ENCODE results near the gene SPEM2. TPM values are rescaled to one million over a fixed set of nuclear protein-coding genes. Genes with fewer than 3 reads are reported as not detected.

Gene SPEM2
- polyA plus RNA-seq (2013, experiment 1 of 2), result not detected
- polyA plus RNA-seq (2013, experiment 2 of 2), result not detected

- H2BK120ac ChIP-seq (ENCODE audit: low read depth, low read length), result no peak within 1 kb of the TSS
- peak within 1 kb of the TSS in 1 of 2 experiments; percentile 37 for H3K14ac ChIP-seq (ENCODE audit: low read length in 2 of 2)
- no peak within 1 kb of the TSS for H3K4me2 ChIP-seq (ENCODE audit: low read length, poor library complexity, severe bottlenecking)
- no peaks in the 10 kb centered on the region for H3K79me1 ChIP-seq (replicated peaks; ENCODE audit: low read length, poor library complexity, severe bottlenecking)
- no peak within 1 kb of the TSS for H2AFZ ChIP-seq (ENCODE audit: low read depth, low read length)
- no peaks in the 10 kb centered on the region for H3K9me3 ChIP-seq (ENCODE audit: control insufficient read depth, low read length)
- no peak within 1 kb of the TSS for H2BK5ac ChIP-seq (ENCODE audit: low read depth, low read length, poor library complexity, severe bottlenecking)
- no peak within 1 kb of the TSS for H3K18ac ChIP-seq (ENCODE audit: low read depth in 1 of 2, low read length in 2 of 2)
- no peak within 1 kb of the TSS for H3K4ac ChIP-seq (ENCODE audit: low read depth in 1 of 2, low read length in 2 of 2)
- H3K9ac ChIP-seq (ENCODE audit: low read length), result no peak within 1 kb of the TSS
- no peak within 1 kb of the TSS for H3K27ac ChIP-seq (ENCODE audit: low read length, poor library complexity, severe bottlenecking)
- H3K27me3 ChIP-seq (ENCODE audit: control insufficient read depth in 1 of 2, insufficient read depth in 1 of 2, low read length in 2 of 2), result peaks cover 0 to 8% of the 10 kb centered on the region in 2 experiments
- 87% methylated on average over 6 of the region's 7 CpGs for WGBS
- H4K91ac ChIP-seq (ENCODE audit: low read length), result no peak within 1 kb of the TSS
- H3K36me3 ChIP-seq (ENCODE audit: control insufficient read depth in 1 of 2, insufficient read depth in 2 of 2, low read depth in 1 of 2, low read length in 2 of 2), result no peaks in the 10 kb centered on the region
- no peak within 1 kb of the TSS for H4K8ac ChIP-seq (ENCODE audit: low read length)
- no peak within 1 kb of the TSS for H2BK15ac ChIP-seq (ENCODE audit: low read depth, poor library complexity, severe bottlenecking)
- H2AK5ac ChIP-seq (ENCODE audit: low read length, severe bottlenecking), result no peak within 1 kb of the TSS
- no peak for DNase-seq
- no peak within 1 kb of the TSS for H3K4me3 ChIP-seq (ENCODE audit: insufficient read depth in 1 of 2, low read depth in 1 of 2, low read length in 2 of 2)
- peak within 1 kb of the TSS in 1 of 2 experiments; percentile 26 for H3K23ac ChIP-seq (ENCODE audit: low read length in 2 of 2)
- H3K4me1 ChIP-seq (ENCODE audit: control insufficient read depth, insufficient read depth, low read depth, low read length), result no peaks in the 10 kb centered on the region
- no peak within 1 kb of the TSS for H2BK12ac ChIP-seq (ENCODE audit: low read length in 2 of 2)
Observed at GRCh38 chr17:7425316-7425715, at the start of gene SPEM2. TSS of gene SPEM2 (plus strand) at chr17:7425616. CDS start at chr17:7425689, 73 bp downstream.

- Histone ChIP-seq H2BK5ac (ENCODE audit: low read depth, low read length, poor library complexity, severe bottlenecking) (no peak overlapping the region), H3K4me3 (ENCODE audit: insufficient read depth in 1 of 2, low read depth in 1 of 2, low read length in 2 of 2) (no peak overlapping the region), H3K4me2 (ENCODE audit: low read length, poor library complexity, severe bottlenecking) (no peak overlapping the region), H2BK12ac (ENCODE audit: low read length in 2 of 2) (no peak overlapping the region), H3K4me1 (ENCODE audit: control insufficient read depth, insufficient read depth, low read depth, low read length) (peaks cover 15% of the 10 kb centered on the region), H2BK15ac (ENCODE audit: low read depth, poor library complexity, severe bottlenecking) (no peak overlapping the region), H3K4ac (ENCODE audit: low read depth in 1 of 2, low read length in 2 of 2) (no peak overlapping the region), H2AFZ (ENCODE audit: low read depth, low read length) (no peak overlapping the region), H3K18ac (ENCODE audit: low read depth in 1 of 2, low read length in 2 of 2) (no peak overlapping the region), H2BK120ac (ENCODE audit: low read depth, low read length) (no peak overlapping the region), H3K9me3 (ENCODE audit: control insufficient read depth, low read length) (peaks cover 12% of the 10 kb centered on the region), H4K8ac (ENCODE audit: low read length) (no peak overlapping the region), H3K9ac (ENCODE audit: low read length) (no peak overlapping the region), H3K79me1 (replicated peaks; ENCODE audit: low read length, poor library complexity, severe bottlenecking) (no peaks in the 10 kb centered on the region), H2AK5ac (ENCODE audit: low read length, severe bottlenecking) (no peak overlapping the region), H3K36me3 (ENCODE audit: control insufficient read depth in 1 of 2, insufficient read depth in 2 of 2, low read depth in 1 of 2, low read length in 2 of 2) (no peaks in the 10 kb centered on the region), H3K14ac (ENCODE audit: low read length in 2 of 2) (no peak overlapping the region), H3K27ac (ENCODE audit: low read length, poor library complexity, severe bottlenecking) (no peak overlapping the region), H4K91ac (ENCODE audit: low read length) (no peak overlapping the region), H3K23ac (ENCODE audit: low read length in 2 of 2) (no peak overlapping the region), H3K27me3 (ENCODE audit: control insufficient read depth in 1 of 2, insufficient read depth in 1 of 2, low read length in 2 of 2) (peaks cover 42 to 52% of the 10 kb centered on the region in 2 experiments)
- WGBS, result no CpG with 5 or more reads among the region's 3 CpGs
- no peak for DNase-seq
Observed at GRCh38 chr17:7379134-7379533, 46.3 kb upstream of the SPEM2 start.

GRCh38 chr17:7380321-7380720, 45.1 kb upstream of the SPEM2 start:
- H2BK12ac ChIP-seq (ENCODE audit: low read length in 2 of 2), result no peak overlapping the region
- H3K4ac ChIP-seq (ENCODE audit: low read depth in 1 of 2, low read length in 2 of 2), result no peak overlapping the region
- no peak overlapping the region for H3K23ac ChIP-seq (ENCODE audit: low read length in 2 of 2)
- DNase-seq, result no peak
- H3K4me2 ChIP-seq (ENCODE audit: low read length, poor library complexity, severe bottlenecking), result peak overlapping the region; percentile 30
- H2AFZ ChIP-seq (ENCODE audit: low read depth, low read length), result no peak overlapping the region
- H3K9ac ChIP-seq (ENCODE audit: low read length), result peak overlapping the region; percentile 20
- peaks cover 12% of the 10 kb centered on the region for H3K9me3 ChIP-seq (ENCODE audit: control insufficient read depth, low read length)
- H3K36me3 ChIP-seq (ENCODE audit: control insufficient read depth in 1 of 2, insufficient read depth in 2 of 2, low read depth in 1 of 2, low read length in 2 of 2), result no peaks in the 10 kb centered on the region
- WGBS, result 70% methylated on average over 7 of the region's 7 CpGs
- no peak overlapping the region for H4K8ac ChIP-seq (ENCODE audit: low read length)
- H4K91ac ChIP-seq (ENCODE audit: low read length), result no peak overlapping the region
- peaks cover 19% of the 10 kb centered on the region for H3K4me1 ChIP-seq (ENCODE audit: control insufficient read depth, insufficient read depth, low read depth, low read length)
- H2AK5ac ChIP-seq (ENCODE audit: low read length, severe bottlenecking), result no peak overlapping the region
- H2BK120ac ChIP-seq (ENCODE audit: low read depth, low read length), result no peak overlapping the region
- no peak overlapping the region for H2BK5ac ChIP-seq (ENCODE audit: low read depth, low read length, poor library complexity, severe bottlenecking)
- H3K4me3 ChIP-seq (ENCODE audit: insufficient read depth in 1 of 2, low read depth in 1 of 2, low read length in 2 of 2), result peak overlapping the region in 1 of 2 experiments; percentile 59
- no peak overlapping the region for H2BK15ac ChIP-seq (ENCODE audit: low read depth, poor library complexity, severe bottlenecking)
- H3K14ac ChIP-seq (ENCODE audit: low read length in 2 of 2), result no peak overlapping the region
- H3K27me3 ChIP-seq (ENCODE audit: control insufficient read depth in 1 of 2, insufficient read depth in 1 of 2, low read length in 2 of 2), result peaks cover 42 to 52% of the 10 kb centered on the region in 2 experiments
- H3K18ac ChIP-seq (ENCODE audit: low read depth in 1 of 2, low read length in 2 of 2), result no peak overlapping the region
- H3K79me1 ChIP-seq (replicated peaks; ENCODE audit: low read length, poor library complexity, severe bottlenecking), result no peaks in the 10 kb centered on the region
- no peak overlapping the region for H3K27ac ChIP-seq (ENCODE audit: low read length, poor library complexity, severe bottlenecking)

- H3K27ac ChIP-seq (ENCODE audit: low read length, poor library complexity, severe bottlenecking), result no peak within 1 kb of the TSS
- H4K8ac ChIP-seq (ENCODE audit: low read length), result no peak within 1 kb of the TSS
Observed at GRCh38 chr17:7380855-7381683, 44.3 kb upstream of the SPEM2 start, which contains the start of gene TNK1. TSS of gene TNK1 (plus strand) at chr17:7381089. CDS start at chr17:7382927, 1,838 bp downstream.

More at GRCh38 chr17:7380855-7381683, 44.3 kb upstream of the SPEM2 start, which contains the start of gene TNK1:
- Histone ChIP-seq H2AK5ac (ENCODE audit: low read length, severe bottlenecking) (no peak within 1 kb of the TSS), H3K36me3 (ENCODE audit: control insufficient read depth in 1 of 2, insufficient read depth in 2 of 2, low read depth in 1 of 2, low read length in 2 of 2) (peaks cover 0 to 2% of the 10 kb centered on the region in 2 experiments), H2BK15ac (ENCODE audit: low read depth, poor library complexity, severe bottlenecking) (no peak within 1 kb of the TSS), H3K4me2 (ENCODE audit: low read length, poor library complexity, severe bottlenecking) (peak within 1 kb of the TSS; percentile 30), H3K14ac (ENCODE audit: low read length in 2 of 2) (no peak within 1 kb of the TSS), H2BK12ac (ENCODE audit: low read length in 2 of 2) (no peak within 1 kb of the TSS), H2BK120ac (ENCODE audit: low read depth, low read length) (no peak within 1 kb of the TSS), H3K79me1 (replicated peaks; ENCODE audit: low read length, poor library complexity, severe bottlenecking) (no peaks in the 10 kb centered on the region), H3K9me3 (ENCODE audit: control insufficient read depth, low read length) (peaks cover 12% of the 10 kb centered on the region), H3K27me3 (ENCODE audit: control insufficient read depth in 1 of 2, insufficient read depth in 1 of 2, low read length in 2 of 2) (peaks cover 42 to 52% of the 10 kb centered on the region in 2 experiments), H2BK5ac (ENCODE audit: low read depth, low read length, poor library complexity, severe bottlenecking) (no peak within 1 kb of the TSS), H3K9ac (ENCODE audit: low read length) (peak within 1 kb of the TSS; percentile 20), H3K4me1 (ENCODE audit: control insufficient read depth, insufficient read depth, low read depth, low read length) (peaks cover 19% of the 10 kb centered on the region), H2AFZ (ENCODE audit: low read depth, low read length) (no peak within 1 kb of the TSS), H4K91ac (ENCODE audit: low read length) (no peak within 1 kb of the TSS), H3K4me3 (ENCODE audit: insufficient read depth in 1 of 2, low read depth in 1 of 2, low read length in 2 of 2) (peak within 1 kb of the TSS in 1 of 2 experiments; percentile 59), H3K18ac (ENCODE audit: low read depth in 1 of 2, low read length in 2 of 2) (no peak within 1 kb of the TSS), H3K23ac (ENCODE audit: low read length in 2 of 2) (peak within 1 kb of the TSS in 1 of 2 experiments; percentile 34), H3K4ac (ENCODE audit: low read depth in 1 of 2, low read length in 2 of 2) (no peak within 1 kb of the TSS)
- DNase-seq, result no peak
- 7% methylated on average over 46 of the region's 52 CpGs for WGBS
